ENCODE measurements around the gene PLEKHN1. TPM values are rescaled to one million over a fixed set of nuclear protein-coding genes. Genes with fewer than 3 reads are reported as not detected.

The PLEKHN1 gene
- total and polyA plus RNA-seq, 2 of the 4 experiments (the other 2 are of a cell fraction), result 0.54 to 2.1 TPM

GRCh38 chr1:963301-963651 lies 3.0 kb upstream of the PLEKHN1 start:
- Histone ChIP-seq H2AK5ac (ENCODE audit: low read depth, low read length) (no peak overlapping the region), H2BK20ac (ENCODE audit: low read depth, low read length) (no peak overlapping the region), H4K8ac (ENCODE audit: low read depth in 2 of 2, low read length in 2 of 2) (no peak overlapping the region), H2BK5ac (ENCODE audit: low read depth, low read length, poor library complexity, severe bottlenecking) (no peak overlapping the region), H3K9me1 (ENCODE audit: insufficient read depth, low read length) (peaks cover 3% of the 10 kb centered on the region; the same call in 1 of the 2 replicates), H4K20me1 (ENCODE audit: insufficient read depth, low read length) (peaks cover 7% of the 10 kb centered on the region), H3K23ac (ENCODE audit: low read depth, low read length) (no peak overlapping the region), H3K9ac (ENCODE audit: low read depth, low read length) (no peak overlapping the region), H3K27me3 (ENCODE audit: control insufficient read depth, insufficient read depth, low read length) (no peaks in the 10 kb centered on the region; the same call in 1 of the 2 replicates), H3K4me3 (ENCODE audit: insufficient read depth, low read depth, low read length) (no peak overlapping the region), H3K4me2 (ENCODE audit: low read depth, low read length) (no peak overlapping the region), H3K4me1 (ENCODE audit: control insufficient read depth, insufficient read depth, low read length) (peaks cover 14% of the 10 kb centered on the region), H3K9me3 (ENCODE audit: control insufficient read depth, insufficient read depth, low read length) (no peaks in the 10 kb centered on the region), H3K79me1 (ENCODE audit: low read depth in 1 of 2, low read length in 2 of 2) (peaks cover 7 to 30% of the 10 kb centered on the region in 2 experiments; a peak in 3 of 4 replicates), H4K91ac (ENCODE audit: insufficient read depth, low read depth, low read length) (no peak overlapping the region), H3K4ac (ENCODE audit: low read depth, low read length) (no peak overlapping the region), H3K14ac (replicated peaks; ENCODE audit: low read depth, low read length) (no peak overlapping the region), H2AFZ (replicated peaks; ENCODE audit: low read length, poor library complexity) (no peak overlapping the region), H2BK120ac (ENCODE audit: low read depth, low read length) (no peak overlapping the region), H3K36me3 (ENCODE audit: control insufficient read depth, insufficient read depth, low read length) (peaks cover 20% of the 10 kb centered on the region), H3K27ac (ENCODE audit: insufficient read depth, low read length) (no peak overlapping the region), H2AK9ac (replicated peaks; ENCODE audit: low read depth, low read length, poor library complexity) (peak overlapping the region; percentile 42), H3K56ac (ENCODE audit: extremely low read depth, insufficient read depth, low read length) (no peak overlapping the region), H4K5ac (ENCODE audit: low read depth, low read length) (no peak overlapping the region), H2BK15ac (ENCODE audit: low read depth, low read length) (no peak overlapping the region), H3K18ac (ENCODE audit: low read depth, low read length) (no peak overlapping the region)
- no TSS peak for BruUV-seq (replicated peaks)
- DNase-seq (no peak), ATAC-seq (ENCODE audit: low read depth) (no peak)
- in situ Hi-C loops (cut with MboI; ENCODE audit: low sequenced_read_pairs) (no loop called here), intact Hi-C loops (cut with micrococcal nuclease) (no loop called here), dilution Hi-C loops (cut with HindIII; ENCODE audit: low sequenced_read_pairs, unreplicated experiment) (no loop called here)
- TF ChIP-seq FOS (IDR thresholded peaks at IDR 0.05; ENCODE audit: low read depth, low read length) (no peak), CHD1 (IDR thresholded peaks at IDR 0.05; ENCODE audit: low read depth, low read length) (no peak), RCOR1 (IDR thresholded peaks at IDR 0.05; ENCODE audit: insufficient replicate concordance, low read length) (no peak), MAFK (IDR thresholded peaks at IDR 0.05; ENCODE audit: low read depth, low read length) (no peak), BHLHE40 (IDR thresholded peaks at IDR 0.05; ENCODE audit: low read depth, low read length) (no peak), MAZ (IDR thresholded peaks at IDR 0.05; ENCODE audit: borderline replicate concordance, low read depth, low read length) (no peak), MXI1 (IDR thresholded peaks at IDR 0.05; ENCODE audit: borderline replicate concordance, low read depth, low read length) (no peak), RAD21 (IDR thresholded peaks at IDR 0.05; ENCODE audit: low read length) (no peak), CTCF (conservative IDR thresholded peaks at IDR 0.05; ENCODE audit: low read depth, low read length) (no peak), ELK1 (IDR thresholded peaks at IDR 0.05; ENCODE audit: borderline replicate concordance, low read depth, low read length) (no peak), NFE2L2 (IDR thresholded peaks at IDR 0.05; ENCODE audit: low read depth, low read length) (no peak), SMC3 (IDR thresholded peaks at IDR 0.05; ENCODE audit: low read depth, low read length) (no peak), CEBPB (IDR thresholded peaks at IDR 0.05; ENCODE audit: low read depth, low read length) (no peak), RFX5 (IDR thresholded peaks at IDR 0.05; ENCODE audit: low read depth, low read length) (no peak)
- ChIA-PET CTCF (no interaction called here), POLR2A (ENCODE audit: unreplicated experiment) (no interaction called here)
- 90% methylated on average over 7 of the region's 16 CpGs; no CpG with 5 or more reads in 1 of the 2 experiments for WGBS, 2 experiments (ENCODE audit: extremely low coverage in 2 of 2, insufficient read length in 1 of 2)
